ENCODE data around the gene KIAA1217.
"Not testable (repeated sequence)": the region's sequence is repeated elsewhere in the genome, so short reads cannot be mapped to it uniquely, and the experiment has no call there.

Gene KIAA1217

DNA sequence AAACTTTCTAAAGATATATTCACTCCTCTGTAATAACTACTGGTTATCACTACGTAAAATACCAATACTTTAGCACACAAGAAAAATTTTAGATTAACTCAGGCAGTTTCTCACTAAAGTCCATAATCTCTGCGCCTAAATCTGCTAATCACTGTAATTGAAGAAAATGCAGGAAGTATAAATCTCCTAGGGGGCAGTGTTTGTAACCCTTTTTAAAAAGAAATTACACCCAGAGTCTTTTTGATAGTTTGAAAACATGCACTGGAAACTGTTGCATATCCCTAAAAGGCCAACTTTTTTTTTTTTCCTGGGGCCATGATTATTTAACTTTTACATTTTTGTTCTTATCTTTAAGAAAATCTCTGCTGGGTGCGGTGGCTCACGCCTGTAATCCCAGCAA lies 209.6 kb downstream of the KIAA1217 start:
- no peak for DNase-seq

DNA sequence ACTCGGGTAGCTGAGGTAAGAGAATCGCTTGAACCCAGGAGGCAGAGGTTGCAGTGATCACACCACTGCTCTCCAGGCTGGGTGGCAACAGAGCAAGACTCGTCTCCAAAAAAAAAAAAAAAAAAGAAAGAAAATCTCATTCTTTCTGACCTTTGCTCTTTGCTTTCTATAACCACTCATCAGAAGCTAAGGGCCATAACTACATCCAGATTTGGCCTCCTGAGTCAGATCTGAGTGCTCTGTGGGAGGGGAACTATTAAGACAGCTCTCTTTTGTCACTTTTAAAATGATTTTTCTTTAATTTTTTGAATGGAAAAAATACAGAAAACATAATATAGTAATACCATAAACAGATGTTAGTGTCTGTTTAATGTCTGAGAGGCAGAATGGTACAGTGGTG lies 210.1 kb downstream of the KIAA1217 start:
- no peak for DNase-seq

DNA sequence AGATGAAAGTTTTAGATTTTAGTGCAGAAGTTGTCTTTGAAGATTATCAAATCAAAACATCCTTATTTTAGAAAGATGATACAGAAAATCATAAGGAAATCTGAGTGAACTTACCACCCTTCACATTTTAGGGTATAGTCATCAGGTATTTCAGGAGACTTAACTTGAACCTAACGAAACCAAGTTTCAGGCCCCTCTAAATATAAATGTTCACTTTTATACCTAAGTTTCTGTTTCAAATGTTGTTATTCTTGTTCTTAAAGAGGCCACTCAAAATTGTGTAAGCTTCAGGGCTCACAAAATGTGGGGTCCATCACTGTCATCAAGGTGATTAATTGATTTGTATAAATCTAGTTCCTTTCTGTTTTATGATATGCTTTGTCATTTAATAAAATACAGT lies 216.2 kb downstream of the KIAA1217 start:
- no peak for DNase-seq

DNA sequence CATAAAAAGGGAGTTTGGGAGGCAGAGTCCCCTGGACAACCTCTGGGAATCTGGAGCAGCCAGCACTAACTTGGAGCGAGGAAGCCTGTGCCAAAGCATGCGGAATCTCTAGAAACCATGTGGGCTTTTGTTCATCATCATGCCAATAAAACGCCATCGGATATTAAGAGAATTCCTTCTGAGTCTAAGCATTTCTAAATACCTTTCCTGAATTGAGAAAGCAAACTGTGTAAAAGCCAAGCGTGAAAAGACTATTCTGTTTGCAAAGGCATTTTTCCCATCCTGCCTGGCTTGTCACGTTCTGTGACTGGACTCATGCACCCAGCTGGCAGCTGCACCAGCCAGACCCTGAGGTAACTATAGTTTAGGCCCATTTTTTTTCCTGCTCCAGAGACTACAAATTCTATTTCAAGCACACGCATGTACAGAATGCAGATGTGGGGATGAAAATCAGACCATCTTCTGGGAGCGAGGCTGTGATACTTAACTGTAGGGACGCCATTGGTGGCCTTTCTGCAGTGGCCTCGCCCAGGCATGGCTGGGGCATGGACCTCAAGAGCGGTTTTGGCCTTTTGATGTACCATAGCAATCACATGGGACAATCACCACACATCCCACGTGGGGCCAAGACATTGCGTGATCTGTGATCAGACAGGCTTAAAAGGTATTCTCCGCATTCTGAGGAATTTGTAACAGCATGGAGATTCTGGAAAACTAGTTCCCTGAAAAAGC lies 218.9 kb downstream of the KIAA1217 start:
- no peak for DNase-seq

DNA sequence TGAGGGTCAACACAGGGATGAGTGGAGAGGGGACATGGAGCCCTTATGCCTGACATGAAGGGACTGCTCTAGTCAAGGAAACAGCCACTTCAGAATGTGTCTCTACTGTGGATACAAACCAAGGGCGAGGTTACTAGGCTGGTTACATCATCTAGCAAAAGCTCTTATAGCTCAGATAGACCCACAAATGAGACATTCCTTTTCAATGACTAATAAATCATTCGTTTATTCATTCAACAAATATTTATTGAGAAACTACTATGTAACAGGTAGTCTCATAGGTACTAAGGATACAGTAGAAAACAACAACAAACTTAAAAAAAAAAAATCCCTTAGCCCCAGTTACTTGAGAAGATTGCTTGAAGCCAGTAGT lies 219.5 kb downstream of the KIAA1217 start:
- DNase-seq = no peak

DNA sequence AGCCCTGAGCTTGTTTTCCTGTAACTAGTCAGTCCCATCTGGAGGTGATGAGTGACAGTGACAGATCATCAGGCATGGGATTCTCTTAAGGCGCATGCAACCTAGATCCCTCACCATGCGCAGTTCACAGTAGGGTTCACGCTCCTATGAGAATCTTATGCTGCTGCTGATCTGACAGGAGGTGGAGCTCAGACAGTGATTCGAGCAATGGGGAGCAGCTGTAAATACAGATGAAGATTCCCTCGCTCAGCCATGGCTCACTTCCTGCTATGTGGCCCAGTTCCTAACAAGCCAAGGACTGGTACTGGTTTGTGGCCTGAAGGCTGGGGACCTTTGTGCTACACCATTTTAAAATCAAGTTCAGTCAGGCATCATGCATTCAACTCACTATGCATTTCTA lies 221.7 kb downstream of the KIAA1217 start:
- no peak for DNase-seq

DNA sequence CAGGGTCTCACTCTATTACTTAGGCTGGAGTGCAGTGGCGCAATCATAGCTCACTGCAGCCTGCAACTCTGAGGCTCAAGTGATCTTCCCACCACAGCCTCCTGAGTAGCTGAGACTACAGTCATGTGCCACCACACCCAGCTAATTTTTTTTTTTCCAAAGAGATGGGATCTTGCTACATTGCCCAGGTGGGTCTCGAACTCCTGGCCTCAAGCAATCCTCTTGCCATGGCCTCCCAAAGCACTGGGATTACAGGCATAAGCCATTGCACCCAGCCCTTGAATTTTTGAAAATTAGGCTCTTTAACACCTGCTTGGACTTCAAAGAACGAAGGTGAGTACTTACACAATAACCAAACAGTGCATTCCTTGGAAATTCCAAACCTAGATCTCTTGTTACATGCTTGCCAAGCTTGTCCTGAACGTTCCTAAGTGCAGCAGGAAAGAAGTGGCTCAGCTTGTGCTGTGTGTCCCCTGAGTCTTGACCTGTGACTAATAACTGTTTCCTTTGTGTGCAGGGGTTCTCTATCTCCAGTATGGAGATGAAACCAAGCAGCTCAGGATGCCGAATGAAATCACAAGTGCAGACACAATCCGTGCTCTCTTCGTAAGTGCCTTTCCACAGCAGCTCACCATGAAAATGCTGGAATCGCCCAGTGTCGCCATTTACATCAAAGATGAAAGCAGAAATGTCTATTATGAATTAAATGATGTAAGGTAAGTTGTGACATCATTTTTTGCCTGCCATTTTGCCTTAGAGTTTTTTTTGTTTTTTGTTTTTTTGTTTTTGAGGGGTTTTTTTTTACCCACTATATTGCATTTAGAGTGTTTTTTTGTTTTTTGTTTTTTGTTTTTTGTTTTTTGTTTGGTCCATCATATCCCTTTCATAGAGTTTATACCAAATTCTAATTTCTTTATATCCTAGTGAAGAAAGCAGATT lies 223.8 kb downstream of the KIAA1217 start:
- no peak for DNase-seq

DNA sequence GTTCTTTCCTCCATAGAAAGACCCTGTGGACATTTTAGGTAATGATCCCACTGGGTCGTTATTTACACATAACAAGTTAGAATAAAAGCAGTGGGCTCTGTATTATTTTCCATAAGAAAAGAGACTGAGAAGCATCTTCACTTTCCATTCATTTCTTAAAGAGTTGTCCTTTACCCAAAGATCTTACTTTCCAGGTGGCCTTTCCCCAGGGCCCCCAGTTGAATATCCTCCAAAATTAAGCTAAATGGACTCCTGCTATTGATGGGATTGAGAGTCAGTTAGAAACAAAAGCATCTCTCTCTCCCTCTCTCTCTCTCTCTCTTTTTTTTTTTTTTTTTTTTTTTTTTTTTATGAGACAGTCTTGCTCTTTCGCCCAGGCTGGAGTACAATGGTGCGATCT lies 224.8 kb downstream of the KIAA1217 start:
- DNase-seq = no peak

DNA sequence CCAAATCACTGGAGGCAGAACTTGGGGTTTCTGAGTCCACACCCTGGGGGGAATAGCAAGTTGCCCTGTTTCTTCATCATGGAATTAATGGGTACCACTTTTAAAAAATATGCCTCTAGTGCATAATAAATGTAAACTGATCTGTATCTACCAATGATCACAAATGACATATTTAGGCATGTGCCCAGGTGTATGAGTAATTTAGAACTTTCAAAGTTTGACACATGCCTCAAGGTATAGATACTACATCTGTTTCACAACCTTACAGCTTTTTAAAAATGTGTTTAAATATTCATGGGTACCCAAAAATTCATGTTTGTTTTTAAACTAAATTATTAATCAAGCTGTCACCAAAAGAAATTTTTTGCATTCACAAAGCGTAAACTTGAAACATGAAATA lies 226.0 kb downstream of the KIAA1217 start:
- DNase-seq = no peak

DNA sequence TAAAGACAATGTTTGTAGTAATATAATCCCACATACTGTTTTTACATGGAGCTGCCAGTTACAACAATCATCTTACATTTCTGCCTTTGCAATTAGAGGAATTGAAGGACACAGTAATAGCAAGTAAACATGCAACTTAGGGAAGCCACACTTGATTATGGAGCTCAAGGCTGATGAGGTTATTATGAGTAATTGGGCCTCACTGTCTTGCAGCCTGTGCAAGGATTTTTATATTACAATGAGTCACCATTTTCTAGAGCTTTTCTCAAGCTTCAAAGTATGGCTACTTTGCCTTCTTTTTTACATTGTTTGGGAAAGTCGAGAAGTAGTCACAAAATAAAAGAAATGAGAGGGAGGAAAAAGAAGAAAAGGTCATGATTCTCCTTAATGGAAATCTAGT lies 226.4 kb downstream of the KIAA1217 start:
- DNase-seq = no peak

DNA sequence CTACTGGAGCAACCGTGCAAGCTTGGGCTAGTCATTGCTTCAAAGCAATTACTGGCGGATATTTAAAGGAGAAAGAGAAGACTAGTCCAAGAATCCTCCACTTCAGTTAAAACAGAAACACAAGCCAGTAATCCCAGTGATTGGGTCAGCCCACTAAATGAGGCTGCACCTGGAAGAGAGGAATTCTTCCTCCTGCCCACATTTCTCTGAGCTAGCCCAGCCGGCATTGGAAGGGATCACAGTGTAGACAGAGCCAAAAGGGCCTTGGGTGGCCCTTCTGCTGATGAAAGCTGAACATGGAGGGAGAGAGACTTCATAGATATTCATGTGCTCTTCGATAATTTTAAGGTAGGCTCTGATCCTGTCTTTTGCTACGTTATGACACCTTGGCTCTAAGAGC lies 228.4 kb downstream of the KIAA1217 start:
- no peak for DNase-seq

DNA sequence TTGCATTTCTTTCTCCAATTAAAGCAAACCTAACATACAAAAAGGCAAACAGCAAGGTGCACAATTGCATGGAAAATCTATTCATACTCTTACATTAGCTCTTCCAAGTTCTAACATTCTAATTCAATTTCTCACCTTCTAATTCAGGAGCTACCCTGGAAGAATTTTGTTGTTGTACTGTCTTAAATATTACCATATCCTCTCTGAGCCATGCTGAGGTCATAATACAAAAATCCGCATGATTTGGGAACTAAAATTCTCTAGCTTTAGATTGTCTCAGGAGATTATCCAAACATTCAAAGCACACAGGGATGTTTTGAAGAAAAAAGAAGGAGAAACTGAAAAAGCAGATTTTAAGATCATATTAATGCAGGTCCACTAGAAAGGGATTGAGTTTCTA lies 229.9 kb downstream of the KIAA1217 start:
- DNase-seq = no peak

DNA sequence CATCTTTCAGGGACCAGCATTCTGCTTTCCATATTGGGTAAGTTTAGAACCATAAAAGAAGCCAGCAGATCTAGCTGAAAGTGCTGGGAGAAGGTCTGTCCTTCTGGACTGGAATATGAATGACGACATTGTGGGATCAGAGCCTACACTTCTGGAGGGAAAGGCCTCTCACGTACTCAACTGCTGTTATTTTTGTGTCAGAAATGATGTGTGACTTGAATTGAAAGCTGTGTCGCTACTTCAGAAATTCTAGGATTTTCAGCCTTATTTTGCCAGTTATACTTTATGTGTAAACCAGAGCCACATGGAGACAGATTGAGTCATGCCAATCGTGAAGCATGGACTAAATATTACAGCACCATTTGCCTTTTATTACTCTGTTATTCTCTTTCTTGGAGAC lies 231.0 kb downstream of the KIAA1217 start:
- DNase-seq = no peak

DNA sequence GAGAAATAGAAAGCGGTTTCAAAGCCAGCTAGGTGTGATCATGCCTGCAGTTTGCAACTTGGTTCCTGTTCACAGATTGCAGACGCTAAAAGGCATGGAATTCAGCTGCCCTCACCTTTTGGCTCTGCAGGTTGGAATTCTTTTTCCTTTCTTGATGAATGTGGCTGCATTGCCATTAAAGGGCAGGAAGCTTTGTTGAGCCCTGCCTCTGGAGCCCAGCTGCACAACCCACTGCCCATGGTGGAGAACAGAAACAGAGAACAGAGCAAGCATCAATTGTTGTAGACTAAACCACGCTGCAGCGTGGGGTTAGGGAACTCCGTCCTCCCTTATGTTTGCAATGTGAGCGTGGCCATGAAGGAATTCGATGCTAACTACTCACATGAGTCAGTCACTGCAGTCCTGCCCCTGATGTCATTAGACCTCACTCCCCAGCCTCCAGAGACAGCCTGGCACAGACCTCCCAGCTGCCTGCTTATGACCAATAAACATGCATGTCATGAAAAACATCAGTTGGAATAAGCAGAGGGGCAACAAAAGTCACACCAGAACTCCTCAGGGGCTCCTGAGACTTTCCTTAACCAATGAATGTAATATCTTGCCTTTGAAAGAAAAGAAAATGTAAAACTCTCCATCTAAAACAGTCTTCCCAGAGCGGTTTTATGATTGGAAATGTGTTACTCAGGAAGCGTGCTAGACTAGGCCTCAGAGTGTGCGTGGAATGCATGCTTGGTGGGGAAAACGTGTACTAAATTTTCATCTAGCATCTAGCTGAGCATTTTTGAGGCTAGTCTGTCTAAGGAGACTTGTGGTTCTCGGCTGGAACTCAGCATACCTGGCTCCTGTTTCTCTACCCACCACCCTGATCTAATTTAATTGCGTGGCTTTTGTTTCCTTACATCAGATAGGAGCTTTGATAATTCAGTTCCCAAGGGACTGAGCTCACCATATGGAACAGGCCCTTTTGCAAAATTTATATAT lies 232.2 kb downstream of the KIAA1217 start:
- no peak for DNase-seq

DNA sequence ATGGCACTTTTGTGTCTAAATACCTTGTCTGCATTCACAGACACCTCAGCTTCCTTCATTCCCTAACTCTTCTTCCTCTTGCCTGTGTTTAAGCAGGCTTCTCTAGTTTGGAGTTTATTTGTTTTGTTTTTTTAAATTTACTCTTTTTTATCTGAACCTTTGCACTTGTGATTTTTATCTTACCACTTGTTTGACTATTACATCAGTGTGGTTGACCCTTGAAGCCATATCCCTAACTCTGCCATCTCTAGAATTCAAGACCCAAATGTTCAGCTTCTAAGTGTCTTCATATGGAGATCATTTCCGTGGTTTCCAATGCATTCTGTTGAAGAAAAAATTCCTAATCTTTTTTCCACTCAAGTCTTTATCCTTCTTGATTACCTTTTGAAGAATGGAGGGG lies 233.3 kb downstream of the KIAA1217 start:
- no peak for DNase-seq

DNA sequence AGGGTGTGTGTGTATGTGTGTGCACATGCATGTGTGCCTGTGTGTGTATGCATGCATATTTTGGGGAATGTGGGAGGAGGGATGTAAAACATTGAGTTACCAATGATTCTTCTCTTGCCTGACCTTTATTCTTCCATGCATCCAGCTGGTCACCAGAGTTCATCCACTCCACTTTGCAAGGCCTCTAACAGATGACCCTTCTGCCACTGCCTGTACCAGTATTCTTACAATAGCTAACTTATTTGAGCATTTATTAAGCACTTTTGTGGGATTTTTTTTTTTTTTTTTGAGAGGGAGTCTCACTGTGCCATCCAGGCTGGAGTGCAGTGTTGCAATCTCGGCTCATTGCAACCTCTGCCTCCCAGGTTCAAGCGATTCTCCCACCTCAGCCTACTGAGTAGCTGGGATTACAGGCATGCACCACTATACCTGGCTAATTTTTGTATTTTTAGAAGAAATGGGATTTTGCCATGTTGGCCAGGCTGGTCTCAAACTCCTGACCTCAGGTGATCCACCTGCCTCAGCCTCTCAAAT lies 233.8 kb downstream of the KIAA1217 start:
- DNase-seq = not testable (repeated sequence)

DNA sequence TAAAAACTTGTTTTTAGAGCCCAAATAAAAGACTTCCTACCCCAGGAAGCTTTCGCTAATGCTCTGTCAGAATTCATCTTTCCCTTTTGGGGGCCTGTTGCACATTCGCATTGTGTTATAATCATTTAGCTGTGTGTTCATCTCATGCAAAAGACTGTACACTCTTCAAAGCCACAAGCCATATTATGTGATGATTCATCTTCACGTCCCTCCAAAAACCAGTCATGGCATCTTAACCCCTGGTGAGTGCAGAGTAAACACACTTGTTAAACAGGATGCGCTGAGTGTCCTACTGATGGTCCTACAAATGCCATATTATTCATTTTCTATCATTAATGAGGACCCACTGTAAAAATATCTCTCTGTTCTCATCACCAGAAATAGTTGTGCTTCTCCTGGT lies 235.4 kb downstream of the KIAA1217 start:
- no peak for DNase-seq

DNA sequence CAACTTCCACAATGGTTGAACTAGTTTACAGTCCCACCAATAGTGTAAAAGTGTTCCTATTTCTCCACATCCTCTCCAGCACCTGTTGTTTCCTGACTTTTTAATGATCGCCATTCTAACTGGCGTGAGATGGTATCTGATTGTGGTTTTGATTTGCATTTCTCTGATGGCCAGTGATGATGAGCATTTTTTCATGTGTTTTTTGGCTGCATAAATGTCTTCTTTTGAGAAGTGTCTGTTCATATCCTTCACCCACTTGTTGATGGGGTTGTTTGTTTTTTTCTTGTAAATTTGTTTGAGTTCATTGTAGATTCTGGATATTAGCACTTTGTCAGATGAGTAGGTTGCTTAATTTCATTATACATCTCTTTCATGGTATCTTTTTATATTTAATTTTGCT lies 237.0 kb downstream of the KIAA1217 start:
- not testable (repeated sequence) for DNase-seq

DNA sequence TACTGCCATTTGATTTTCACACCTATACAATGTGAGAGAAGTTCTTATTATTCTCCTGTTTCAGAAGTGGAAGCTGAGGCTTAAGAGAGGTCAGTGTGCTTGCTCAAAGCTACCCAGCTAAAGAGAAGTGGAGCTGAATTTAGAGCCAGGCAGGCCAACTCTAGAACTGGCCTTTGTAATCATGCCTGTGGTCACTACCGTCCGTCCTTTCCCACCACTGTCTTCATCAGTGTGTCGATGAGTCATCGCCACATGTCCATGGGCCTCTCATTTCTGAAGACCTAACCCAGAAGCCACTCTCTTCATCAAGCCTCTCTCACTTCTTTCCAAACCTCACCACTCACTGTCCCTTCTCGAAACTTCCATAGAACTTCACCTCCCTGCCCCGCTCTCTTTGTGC lies 237.8 kb downstream of the KIAA1217 start:
- DNase-seq = no peak

DNA sequence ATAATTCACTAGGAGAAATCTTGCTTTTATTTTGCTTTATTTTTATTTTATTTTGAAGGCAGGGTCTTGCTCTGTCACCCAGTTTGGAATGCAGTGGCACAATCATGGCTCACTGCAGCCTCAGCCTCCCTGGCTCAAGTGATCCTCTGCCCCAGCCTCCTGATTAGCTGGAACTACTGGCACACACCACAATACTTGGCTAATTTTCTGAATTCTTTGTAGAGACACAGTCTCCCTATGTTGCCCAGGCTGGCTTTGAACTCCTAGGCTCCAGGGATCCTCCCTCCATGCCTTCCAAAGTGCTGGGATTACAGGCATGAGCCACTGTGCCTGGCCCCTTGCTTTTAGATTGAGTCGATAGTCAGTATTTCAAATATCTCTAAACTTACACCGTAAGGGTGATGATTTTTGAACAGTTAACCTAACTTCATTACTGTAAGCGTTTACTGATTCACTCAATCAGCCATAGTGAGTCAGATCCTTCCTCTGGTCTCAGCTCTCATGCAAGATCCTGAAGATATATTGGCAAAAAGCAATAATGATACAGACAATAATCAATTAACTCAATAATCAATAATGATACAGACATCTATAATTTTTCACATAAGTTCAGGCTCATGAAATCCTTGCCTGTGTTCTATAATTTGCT lies 239.5 kb downstream of the KIAA1217 start:
- DNase-seq = no peak

DNA sequence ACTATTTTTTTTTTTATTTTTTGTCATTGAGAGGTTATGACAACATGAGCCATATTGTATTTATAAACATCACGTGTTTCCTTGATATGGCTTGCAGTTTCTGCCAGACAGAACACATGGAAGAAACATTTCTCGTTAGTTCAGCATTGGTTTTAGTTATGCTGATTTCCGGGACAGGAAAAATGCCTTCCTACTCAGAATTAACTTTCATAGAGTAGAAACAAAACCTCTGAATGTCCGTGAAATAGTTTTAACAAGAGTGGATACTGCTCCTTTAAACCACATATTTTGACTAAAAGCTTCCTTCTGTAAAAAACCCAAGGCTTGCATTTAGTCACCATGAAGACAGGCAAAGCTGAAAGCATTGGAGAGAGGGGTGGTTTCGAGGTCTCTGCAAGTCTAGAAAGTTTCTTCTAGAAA lies 240.4 kb downstream of the KIAA1217 start:
- DNase-seq = no peak

DNA sequence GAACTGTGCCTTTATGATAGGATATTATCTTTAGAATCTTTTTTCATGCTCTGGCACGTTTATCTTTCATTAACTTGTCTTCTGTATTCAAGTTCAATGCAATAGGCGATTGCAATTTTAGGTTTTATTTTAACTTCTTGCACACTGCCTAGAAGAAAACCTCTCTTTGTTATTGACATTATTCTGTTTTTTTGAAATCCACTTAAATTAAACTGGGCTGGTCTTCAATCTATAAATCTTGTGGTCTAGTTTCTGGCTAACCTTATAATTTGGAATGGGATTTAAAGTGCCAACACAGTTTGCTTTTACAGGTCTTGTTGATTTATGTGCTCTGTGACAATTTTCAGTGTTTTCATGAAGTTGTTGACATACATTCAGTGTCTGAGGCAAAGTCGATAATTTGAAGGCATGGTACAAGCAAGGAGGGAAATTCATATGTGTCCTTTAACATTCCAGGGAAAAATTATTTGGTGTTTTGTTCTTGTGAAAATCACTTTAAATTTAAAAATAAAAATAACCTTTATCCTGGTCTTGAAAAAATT lies 240.9 kb downstream of the KIAA1217 start:
- no peak for DNase-seq
